Suprapubic skin (tissue), 4 donors: ENCODE results near the gene HOXC9. TPM values are rescaled to one million over a fixed set of nuclear protein-coding genes. Genes with fewer than 3 reads are reported as not detected.

Source experiments
- DNase-seq, 2 donors: peaks; one replicate each; pipeline ENCODE4 v3.0.0-alpha.2; 2019; ENCODE audit warnings: low spot score in 2 of 2
- H3K27ac ChIP-seq: fragments of 200-600 bp; sonication (generic); one replicate; pipeline ENCODE4 v1.5.1; 2019
- H3K27me3 ChIP-seq: fragments of 200-600 bp; sonication (generic); one replicate; pipeline ENCODE4 v1.5.1; 2019
- H3K36me3 ChIP-seq: fragments of 200-600 bp; sonication (generic); one replicate; pipeline ENCODE4 v1.5.1; 2019
- H3K4me1 ChIP-seq: fragments of 200-600 bp; sonication (generic); one replicate; pipeline ENCODE4 v1.5.1; 2019
- H3K4me3 ChIP-seq: fragments of 200-600 bp; sonication (generic); one replicate; pipeline ENCODE4 v1.5.1; 2019; ENCODE audit warnings: mild to moderate bottlenecking
- H3K9me3 ChIP-seq: fragments of 200-600 bp; sonication (generic); one replicate; pipeline ENCODE4 v1.5.1; 2019
- EP300 ChIP-seq: sonication (generic); formaldehyde crosslinking; IDR thresholded peaks from one replicate; pipeline ENCODE4 v1.6.1; 2017; ENCODE audit warnings: antibody characterized with exemption
- POLR2A ChIP-seq, 2 donors: fragments of 450-650 bp; IDR thresholded peaks; one replicate each; pipeline ENCODE4 v1.6.1; 2017; ENCODE audit warnings: antibody characterized with exemption in 2 of 2, mild to moderate bottlenecking in 2 of 2, moderate library complexity in 2 of 2
- POLR2AphosphoS5 ChIP-seq, 3 donors: sonication (generic); formaldehyde crosslinking; IDR thresholded peaks; one replicate each; pipeline ENCODE4 v1.6.1; 2017; ENCODE audit warnings: antibody characterized with exemption in 3 of 3
- WGBS: methylation state at CpG from one replicate; pipeline ENCODE4 v1.1.5; 2018; 5-methylcytosine and 5-hydroxymethylcytosine counted together
- total RNA-seq, 4 donors: library from RNA; depleted of rRNA; stranded (reverse); fragments of >200 nt; gene quantifications; one replicate each; pipeline ENCODE4 v1.1.0, GENCODE V29; 2016
- TF ChIP-seq, protein P1 (sequence below), 2 donors: fragments of 200-600 bp in 1 of 2; fragments of 450-650 bp in 1 of 2; sonication (generic) in 1 of 2; IDR thresholded peaks; one replicate each; pipeline ENCODE4 v1.5.1; 2016 to 2019; ENCODE audit warnings: antibody characterized with exemption in 2 of 2, mild to moderate bottlenecking in 1 of 2, moderate library complexity in 1 of 2

HOXC9 gene
- total RNA-seq, 4 donors from 2014 or later: 4.9 to 12.2 (median 6.1) TPM

DNA sequence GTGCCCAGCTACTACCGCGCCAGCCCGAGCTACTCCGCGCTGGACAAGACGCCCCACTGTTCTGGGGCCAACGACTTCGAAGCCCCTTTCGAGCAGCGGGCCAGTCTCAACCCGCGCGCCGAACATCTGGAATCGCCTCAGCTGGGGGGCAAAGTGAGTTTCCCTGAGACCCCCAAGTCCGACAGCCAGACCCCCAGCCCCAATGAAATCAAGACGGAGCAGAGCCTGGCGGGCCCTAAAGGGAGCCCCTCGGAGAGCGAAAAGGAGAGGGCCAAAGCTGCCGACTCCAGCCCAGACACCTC lies 14.3 kb upstream of the HOXC9 start:
- peaks cover 63% of the 10 kb centered on the region for H3K27me3 ChIP-seq
- H3K36me3 ChIP-seq: no peaks in the 10 kb centered on the region
- H3K9me3 ChIP-seq: no peaks in the 10 kb centered on the region
- TF ChIP-seq POLR2A (IDR thresholded peaks at IDR 0.05) (no peak), EP300 (no peak), POLR2AphosphoS5 (IDR thresholded peaks at IDR 0.05) (no peak)
- TF ChIP-seq, protein P1, sequence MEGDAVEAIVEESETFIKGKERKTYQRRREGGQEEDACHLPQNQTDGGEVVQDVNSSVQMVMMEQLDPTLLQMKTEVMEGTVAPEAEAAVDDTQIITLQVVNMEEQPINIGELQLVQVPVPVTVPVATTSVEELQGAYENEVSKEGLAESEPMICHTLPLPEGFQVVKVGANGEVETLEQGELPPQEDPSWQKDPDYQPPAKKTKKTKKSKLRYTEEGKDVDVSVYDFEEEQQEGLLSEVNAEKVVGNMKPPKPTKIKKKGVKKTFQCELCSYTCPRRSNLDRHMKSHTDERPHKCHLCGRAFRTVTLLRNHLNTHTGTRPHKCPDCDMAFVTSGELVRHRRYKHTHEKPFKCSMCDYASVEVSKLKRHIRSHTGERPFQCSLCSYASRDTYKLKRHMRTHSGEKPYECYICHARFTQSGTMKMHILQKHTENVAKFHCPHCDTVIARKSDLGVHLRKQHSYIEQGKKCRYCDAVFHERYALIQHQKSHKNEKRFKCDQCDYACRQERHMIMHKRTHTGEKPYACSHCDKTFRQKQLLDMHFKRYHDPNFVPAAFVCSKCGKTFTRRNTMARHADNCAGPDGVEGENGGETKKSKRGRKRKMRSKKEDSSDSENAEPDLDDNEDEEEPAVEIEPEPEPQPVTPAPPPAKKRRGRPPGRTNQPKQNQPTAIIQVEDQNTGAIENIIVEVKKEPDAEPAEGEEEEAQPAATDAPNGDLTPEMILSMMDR (IDR thresholded peaks at IDR 0.05): no peak
- no peak for DNase-seq
- no CpG with 5 or more reads among the region's 21 CpGs for whole genome bisulfite sequencing
- H3K4me1 ChIP-seq: peaks cover 83% of the 10 kb centered on the region
- peak overlapping the region; percentile 60 for H3K4me3 ChIP-seq
- H3K27ac ChIP-seq: peak overlapping the region; percentile 98

DNA sequence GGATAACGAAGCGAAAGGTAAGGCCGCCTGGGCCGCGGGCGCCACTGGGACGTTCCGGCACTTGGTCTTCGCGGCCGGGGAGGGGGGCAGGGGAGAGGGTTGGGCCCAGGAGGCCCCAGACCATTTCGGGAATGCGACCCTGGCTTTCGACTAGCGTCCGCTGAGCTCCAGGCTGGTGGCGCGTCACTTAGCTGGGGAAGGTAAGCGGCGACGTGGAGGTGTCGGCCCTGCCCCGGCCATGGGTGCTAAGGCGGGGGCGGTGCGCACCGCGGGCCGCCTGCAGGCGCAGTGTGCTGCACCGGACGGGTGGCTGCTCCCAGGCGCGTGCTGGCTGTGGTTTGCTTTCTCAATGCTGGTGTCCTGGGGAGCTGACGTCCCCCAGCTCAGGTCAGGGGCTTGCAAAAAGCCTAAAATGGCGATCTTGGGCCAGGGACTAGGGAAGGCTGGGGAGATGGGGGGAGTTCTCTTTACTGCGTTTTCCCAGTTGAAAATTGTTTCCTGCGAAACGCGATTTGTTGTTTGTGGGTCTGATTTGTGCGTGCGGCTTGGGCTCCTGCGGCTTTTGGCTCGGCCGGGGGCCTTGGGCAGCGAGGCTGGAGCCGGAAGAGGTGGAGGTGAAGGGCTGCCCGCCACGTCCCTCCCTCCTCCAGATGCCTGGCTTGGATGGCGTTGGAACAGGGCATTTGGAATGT lies 13.8 kb upstream of the HOXC9 start:
- WGBS: 2% methylated on average over 16 of the region's 50 CpGs
- no peaks in the 10 kb centered on the region for H3K9me3 ChIP-seq
- TF ChIP-seq POLR2AphosphoS5 (IDR thresholded peaks at IDR 0.05): peak in 2 of 3 donors; percentile 23 to 55
- TF ChIP-seq, protein P1 (IDR thresholded peaks at IDR 0.05): peak in 1 of 2 donors; percentile 26
- TF ChIP-seq EP300: no peak
- TF ChIP-seq POLR2A (IDR thresholded peaks at IDR 0.05): peak in 1 of 2 donors; percentile 16
- peaks cover 59% of the 10 kb centered on the region for H3K27me3 ChIP-seq
- H3K4me1 ChIP-seq: peaks cover 83% of the 10 kb centered on the region
- peak overlapping the region; percentile 98 for H3K27ac ChIP-seq
- H3K4me3 ChIP-seq: peak overlapping the region; percentile 60
- no peak for DNase-seq
- no peaks in the 10 kb centered on the region for H3K36me3 ChIP-seq

DNA sequence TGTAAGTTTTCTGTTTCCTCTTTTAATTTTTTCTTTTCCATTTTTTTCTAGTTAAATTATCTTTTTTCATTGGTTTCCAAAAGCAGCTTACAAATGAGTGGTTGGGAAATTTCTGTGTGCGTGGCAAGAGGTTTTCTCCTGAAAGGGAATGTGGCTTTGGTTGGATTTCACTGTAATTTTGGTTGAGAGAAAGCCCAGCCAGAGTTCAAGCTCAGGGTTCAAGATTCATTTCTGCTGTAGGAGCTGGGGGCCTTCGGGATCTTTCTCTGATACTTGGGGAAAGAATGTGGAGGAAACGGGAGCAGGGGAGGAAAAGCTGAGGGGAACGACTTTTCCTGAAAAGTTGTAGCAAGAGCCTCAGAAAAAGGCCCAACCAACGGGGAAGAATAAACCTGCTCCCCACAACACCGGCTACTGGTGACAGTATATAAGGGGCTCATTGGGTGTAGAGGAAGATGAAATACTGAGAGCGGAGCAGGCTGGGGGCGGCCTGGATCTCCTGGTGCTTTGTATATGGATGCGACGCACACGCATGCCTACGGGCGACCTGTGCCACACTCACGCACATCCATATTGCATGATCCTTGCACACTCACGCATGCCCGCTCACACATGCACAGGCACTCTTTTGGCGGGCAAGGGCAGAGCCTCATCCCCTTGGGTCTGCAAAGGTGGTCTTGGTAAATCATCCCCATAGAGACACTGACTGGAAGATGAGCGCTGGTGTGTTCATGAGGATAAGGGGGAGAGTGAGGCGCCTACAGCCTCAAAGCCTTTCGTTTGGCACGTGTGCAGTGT lies 13.1 kb upstream of the HOXC9 start:
- peaks cover 54% of the 10 kb centered on the region for H3K27me3 ChIP-seq
- peak overlapping the region; percentile 60 for H3K4me3 ChIP-seq
- no peak for DNase-seq
- no peak for TF ChIP-seq POLR2AphosphoS5 (IDR thresholded peaks at IDR 0.05)
- TF ChIP-seq EP300: no peak
- TF ChIP-seq POLR2A (IDR thresholded peaks at IDR 0.05): no peak
- TF ChIP-seq, protein P1 (IDR thresholded peaks at IDR 0.05): no peak
- 27% methylated on average over 21 of the region's 21 CpGs for WGBS
- H3K4me1 ChIP-seq: peaks cover 85% of the 10 kb centered on the region
- H3K27ac ChIP-seq: peak overlapping the region; percentile 98
- H3K36me3 ChIP-seq: no peaks in the 10 kb centered on the region
- H3K9me3 ChIP-seq: no peaks in the 10 kb centered on the region

- Histone ChIP-seq H3K36me3 (no peaks in the 10 kb centered on the region), H3K27ac (peak overlapping the region; percentile 98), H3K9me3 (no peaks in the 10 kb centered on the region), H3K27me3 (peaks cover 46% of the 10 kb centered on the region), H3K4me1 (peaks cover 91% of the 10 kb centered on the region), H3K4me3 (peak overlapping the region; percentile 60)
- TF ChIP-seq POLR2A (IDR thresholded peaks at IDR 0.05) (no peak), EP300 (no peak), POLR2AphosphoS5 (IDR thresholded peaks at IDR 0.05) (no peak)
- TF ChIP-seq, protein P1 (IDR thresholded peaks at IDR 0.05): no peak
- no peak for DNase-seq
- 19% methylated on average over 4 of the region's 4 CpGs for WGBS
These were observed 12.2 kb upstream of the HOXC9 start for GRCh38 chr12:53987787-53988230.
